Body of pancreas (tissue), 4 donors: ENCODE data around the gene MYMX. TPM values are rescaled to one million over a fixed set of nuclear protein-coding genes. Genes with fewer than 3 reads are reported as not detected.

Experiments
- ATAC-seq: fragments of 150-250 bp; one replicate; pipeline ENCODE4 v1.9.1; 2016
- DNase-seq, 4 donors: peaks; one replicate each; pipeline ENCODE4 v3.0.0-alpha.2; 2019
- H3K27ac ChIP-seq, 4 donors: fragments of 200-600 bp; sonication (generic); 1 replicate in 3 of 4; 2 replicates in 1 of 4; pipeline versions ENCODE4 v1.5.1 to v1.6.1; 2016 to 2019; ENCODE audit warnings: mild to moderate bottlenecking in 1 of 4, mixed read lengths in 1 of 4, moderate library complexity in 1 of 4
- H3K27me3 ChIP-seq, 2 donors: fragments of 200-600 bp; sonication (generic); one replicate each; pipeline ENCODE4 v1.6.0; 2016; ENCODE audit warnings: mild to moderate bottlenecking in 1 of 2
- H3K36me3 ChIP-seq, 2 donors: fragments of 200-600 bp; sonication (generic); replicated peaks in 1 of 2; 2 replicates each; pipeline ENCODE4 v1.5.1; 2016; ENCODE audit warnings: low read depth in 2 of 2; ENCODE audit not compliant: insufficient read depth in 1 of 2
- H3K4me1 ChIP-seq: fragments of 200-600 bp; sonication (generic); one replicate; pipeline ENCODE4 v1.6.0; 2016
- H3K4me3 ChIP-seq, 2 donors: fragments of 200-600 bp; sonication (generic); 1 replicate in 1 of 2; 2 replicates in 1 of 2; pipeline ENCODE4 v1.5.1; 2016 to 2019
- H3K9me3 ChIP-seq, 3 donors: fragments of 200-600 bp; sonication (generic); 1 replicate in 2 of 3; 2 replicates in 1 of 3; pipeline ENCODE4 v1.5.1; 2016
- POLR2A ChIP-seq, 3 donors: fragments of 450-650 bp; IDR thresholded peaks; one replicate each; pipeline ENCODE4 v1.6.1; 2016; ENCODE audit warnings: antibody characterized with exemption in 3 of 3, mild to moderate bottlenecking in 2 of 3
- WGBS, 2 donors: methylation state at CpG; one replicate each; pipeline ENCODE4 v1.1.5; 2017; 5-methylcytosine and 5-hydroxymethylcytosine counted together
- intact Hi-C: fragments of 100-400 bp; cut with DNase I; formaldehyde crosslinking; loops from one replicate; pipeline ENCODE4 v1.15.1; 2023
- total RNA-seq, 2 donors: library from RNA; depleted of rRNA; stranded (reverse); fragments of >200 nt; gene quantifications; one replicate each; pipeline ENCODE4 v1.1.0, GENCODE V29; 2016
- TF ChIP-seq, protein P1 (sequence below), 7 experiments: fragments of 450-650 bp in 4 of 7; fragments of 200-600 bp in 3 of 7; sonication (generic) in 3 of 7; IDR thresholded peaks; one replicate each; pipeline ENCODE4 v1.5.1; 2016 to 2019; ENCODE audit warnings: antibody characterized with exemption in 7 of 7

The MYMX gene
- total RNA-seq, 2 donors from 2014 or later = 4.2 TPM; not detected in 1

DNA sequence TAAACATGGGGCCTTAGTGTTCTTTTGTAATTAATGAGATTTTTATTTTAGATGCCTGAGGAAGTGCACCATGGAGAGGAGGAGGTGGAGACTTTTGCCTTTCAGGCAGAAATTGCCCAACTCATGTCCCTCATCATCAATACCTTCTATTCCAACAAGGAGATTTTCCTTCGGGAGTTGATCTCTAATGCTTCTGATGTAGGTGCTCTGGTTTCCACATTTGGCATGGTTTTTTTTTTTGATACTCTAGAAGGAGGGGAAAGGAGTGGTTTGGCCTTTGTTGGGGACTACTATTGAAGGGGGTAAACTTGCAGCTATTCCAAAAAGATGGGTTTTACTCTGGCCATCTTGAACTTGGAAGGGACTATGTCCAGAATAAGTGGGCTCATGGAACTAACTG is 31.9 kb downstream of the MYMX start:
- TF ChIP-seq, protein P1, sequence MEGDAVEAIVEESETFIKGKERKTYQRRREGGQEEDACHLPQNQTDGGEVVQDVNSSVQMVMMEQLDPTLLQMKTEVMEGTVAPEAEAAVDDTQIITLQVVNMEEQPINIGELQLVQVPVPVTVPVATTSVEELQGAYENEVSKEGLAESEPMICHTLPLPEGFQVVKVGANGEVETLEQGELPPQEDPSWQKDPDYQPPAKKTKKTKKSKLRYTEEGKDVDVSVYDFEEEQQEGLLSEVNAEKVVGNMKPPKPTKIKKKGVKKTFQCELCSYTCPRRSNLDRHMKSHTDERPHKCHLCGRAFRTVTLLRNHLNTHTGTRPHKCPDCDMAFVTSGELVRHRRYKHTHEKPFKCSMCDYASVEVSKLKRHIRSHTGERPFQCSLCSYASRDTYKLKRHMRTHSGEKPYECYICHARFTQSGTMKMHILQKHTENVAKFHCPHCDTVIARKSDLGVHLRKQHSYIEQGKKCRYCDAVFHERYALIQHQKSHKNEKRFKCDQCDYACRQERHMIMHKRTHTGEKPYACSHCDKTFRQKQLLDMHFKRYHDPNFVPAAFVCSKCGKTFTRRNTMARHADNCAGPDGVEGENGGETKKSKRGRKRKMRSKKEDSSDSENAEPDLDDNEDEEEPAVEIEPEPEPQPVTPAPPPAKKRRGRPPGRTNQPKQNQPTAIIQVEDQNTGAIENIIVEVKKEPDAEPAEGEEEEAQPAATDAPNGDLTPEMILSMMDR (IDR thresholded peaks at IDR 0.05) = no peak
- no peak for TF ChIP-seq POLR2A (IDR thresholded peaks at IDR 0.05)
- intact Hi-C loops = no loop called here
- peak overlapping the region in 1 of 2 donors; percentile 91 for H3K4me3 ChIP-seq
- H3K4me1 ChIP-seq = peaks cover 62% of the 10 kb centered on the region
- DNase-seq (no peak), ATAC-seq (no peak)
- H3K27ac ChIP-seq = peak overlapping the region; percentile 98 to 99 (median 99)
- no peaks in the 10 kb centered on the region for H3K9me3 ChIP-seq
- no peaks in the 10 kb centered on the region for H3K27me3 ChIP-seq
- peaks cover 38 to 44% of the 10 kb centered on the region in 2 donors for H3K36me3 ChIP-seq
- WGBS, 2 donors = 0 to 10% methylated on average over 1 of the region's 1 CpG

DNA sequence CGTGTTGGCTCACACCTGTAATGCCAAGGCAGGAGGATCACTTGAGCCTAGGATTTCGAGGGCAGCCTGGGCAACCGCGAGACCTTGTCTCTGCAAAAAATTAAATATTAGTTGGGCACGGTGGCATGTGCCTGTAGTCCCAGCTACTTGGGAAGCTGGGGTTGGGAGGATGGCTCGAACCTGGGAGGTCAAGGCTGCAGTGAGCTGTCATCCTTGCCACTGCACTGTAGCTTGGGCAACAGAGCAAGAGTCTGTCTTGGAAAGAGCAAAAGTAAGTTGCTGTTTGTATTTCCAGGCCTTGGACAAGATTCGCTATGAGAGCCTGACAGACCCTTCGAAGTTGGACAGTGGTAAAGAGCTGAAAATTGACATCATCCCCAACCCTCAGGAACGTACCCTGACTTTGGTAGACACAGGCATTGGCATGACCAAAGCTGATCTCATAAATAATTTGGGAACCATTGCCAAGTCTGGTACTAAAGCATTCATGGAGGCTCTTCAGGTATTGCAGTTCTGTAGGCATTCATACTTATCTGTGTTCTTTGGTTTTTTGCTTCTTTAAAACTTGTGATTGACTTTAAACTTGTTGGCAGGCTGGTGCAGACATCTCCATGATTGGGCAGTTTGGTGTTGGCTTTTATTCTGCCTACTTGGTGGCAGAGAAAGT is 32.5 kb downstream of the MYMX start:
- Histone ChIP-seq H3K4me3 (no peak overlapping the region), H3K9me3 (no peaks in the 10 kb centered on the region), H3K36me3 (peaks cover 41 to 51% of the 10 kb centered on the region in 2 donors), H3K27ac (peak overlapping the region in 3 of 4 donors; percentile 13 to 99 (median 98)), H3K27me3 (no peaks in the 10 kb centered on the region), H3K4me1 (peaks cover 67% of the 10 kb centered on the region)
- 40 to 41% methylated on average over 7 to 9 of the region's 9 CpGs for WGBS, 2 donors
- intact Hi-C loops = no loop called here
- DNase-seq (no peak), ATAC-seq (no peak)
- no peak for TF ChIP-seq POLR2A (IDR thresholded peaks at IDR 0.05)
- TF ChIP-seq, protein P1 (IDR thresholded peaks at IDR 0.05) = no peak

DNA sequence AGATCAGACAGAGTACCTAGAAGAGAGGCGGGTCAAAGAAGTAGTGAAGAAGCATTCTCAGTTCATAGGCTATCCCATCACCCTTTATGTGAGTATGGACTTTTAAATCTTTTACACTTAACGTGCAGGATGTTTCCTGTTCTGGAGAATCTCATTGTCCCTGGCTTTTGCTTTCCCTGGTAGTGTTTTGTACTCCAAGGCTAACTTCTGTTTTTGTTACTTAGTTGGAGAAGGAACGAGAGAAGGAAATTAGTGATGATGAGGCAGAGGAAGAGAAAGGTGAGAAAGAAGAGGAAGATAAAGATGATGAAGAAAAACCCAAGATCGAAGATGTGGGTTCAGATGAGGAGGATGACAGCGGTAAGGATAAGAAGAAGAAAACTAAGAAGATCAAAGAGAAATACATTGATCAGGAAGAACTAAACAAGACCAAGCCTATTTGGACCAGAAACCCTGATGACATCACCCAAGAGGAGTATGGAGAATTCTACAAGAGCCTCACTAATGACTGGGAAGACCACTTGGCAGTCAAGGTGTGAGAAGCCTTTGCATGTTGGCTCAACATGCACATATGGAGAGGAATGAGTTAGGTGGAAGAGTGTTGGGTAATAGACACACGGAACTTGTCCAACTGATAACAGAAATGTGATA is 33.5 kb downstream of the MYMX start:
- Histone ChIP-seq H3K9me3 (no peaks in the 10 kb centered on the region), H3K27me3 (no peaks in the 10 kb centered on the region), H3K27ac (peak overlapping the region in 1 of 4 donors; percentile 13), H3K4me1 (peaks cover 72% of the 10 kb centered on the region), H3K4me3 (no peak overlapping the region), H3K36me3 (peaks cover 44 to 54% of the 10 kb centered on the region in 2 donors)
- no peak for ATAC-seq
- no peak for DNase-seq
- no peak for TF ChIP-seq POLR2A (IDR thresholded peaks at IDR 0.05)
- TF ChIP-seq, protein P1 (IDR thresholded peaks at IDR 0.05) = no peak
- intact Hi-C loops = no loop called here
- WGBS, 2 donors = 53 to 61% methylated on average over 6 of the region's 6 CpGs

DNA sequence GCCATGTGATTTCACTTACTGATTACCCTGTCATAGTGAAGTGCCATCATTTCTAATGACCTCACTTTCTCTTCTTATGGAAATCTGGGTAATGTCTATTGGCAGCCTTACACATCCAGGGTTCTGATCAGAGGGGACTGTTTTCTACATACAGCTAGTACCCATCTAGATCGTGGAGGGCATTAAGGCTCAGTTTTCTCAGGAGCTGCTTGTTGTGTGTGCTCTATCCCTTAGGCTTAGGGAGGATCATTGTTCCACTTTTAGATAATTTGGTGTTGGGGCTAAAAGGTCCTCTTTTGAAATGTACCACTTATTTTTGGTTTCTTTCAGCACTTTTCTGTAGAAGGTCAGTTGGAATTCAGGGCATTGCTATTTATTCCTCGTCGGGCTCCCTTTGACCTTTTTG is 34.0 kb downstream of the MYMX start:
- no peak overlapping the region for H3K4me3 ChIP-seq
- peak overlapping the region in 1 of 4 donors; percentile 1 for H3K27ac ChIP-seq

More for the DNA sequence above, 34.0 kb downstream of the MYMX start:
- TF ChIP-seq POLR2A (IDR thresholded peaks at IDR 0.05) = no peak
- TF ChIP-seq, protein P1 (IDR thresholded peaks at IDR 0.05) = no peak
- no peak for DNase-seq
- WGBS, 2 donors = 62 to 68% methylated on average over 3 of the region's 3 CpGs
- Histone ChIP-seq H3K36me3 (peaks cover 44 to 54% of the 10 kb centered on the region in 2 donors), H3K9me3 (no peaks in the 10 kb centered on the region), H3K4me1 (peaks cover 72% of the 10 kb centered on the region), H3K27me3 (no peaks in the 10 kb centered on the region)
- no peak for ATAC-seq
- intact Hi-C loops = no loop called here
